Stimulated activated CD8-positive, alpha-beta memory T cell treated with anti-CD3 and anti-CD28 coated beads, Interleukin-15, amount 100 ng/mL, for 24 hours (primary cell): ENCODE results near the gene IL20RB.
"Not testable (repeated sequence)": the region's sequence is repeated elsewhere in the genome, so short reads cannot be mapped to it uniquely, and the experiment has no call there.

Experiments used
- DNase-seq: peaks from one replicate; pipeline ENCODE4 v3.0.0-alpha.2; 2020; ENCODE audit warnings: low read depth

The IL20RB gene

GRCh38 chr3:136946978-136947377 is 10.8 kb upstream of the IL20RB start:
- no peak for DNase-seq

- no peak for DNase-seq
Observed at GRCh38 chr3:136947477-136947876, 10.3 kb upstream of the IL20RB start.

GRCh38 chr3:136949146-136949545 is 8.6 kb upstream of the IL20RB start:
- no peak for DNase-seq

- no peak for DNase-seq
Observed at GRCh38 chr3:136949708-136950107, 8.1 kb upstream of the IL20RB start.

GRCh38 chr3:136950623-136951022 is 7.2 kb upstream of the IL20RB start:
- no peak for DNase-seq

- DNase-seq = no peak
Observed at GRCh38 chr3:136952292-136952691, 5.5 kb upstream of the IL20RB start.

GRCh38 chr3:136954251-136954650 is 3.5 kb upstream of the IL20RB start:
- DNase-seq = no peak

GRCh38 chr3:136954980-136955780 is 2.6 kb upstream of the IL20RB start:
- no peak for DNase-seq

GRCh38 chr3:136955813-136956212 is 2.0 kb upstream of the IL20RB start:
- no peak for DNase-seq

GRCh38 chr3:136956971-136957370 is 812 bp upstream of the IL20RB start:
- no peak for DNase-seq

GRCh38 chr3:136958939-136959338 is 1.2 kb downstream of the IL20RB start:
- DNase-seq = no peak

GRCh38 chr3:136959599-136959998 is 1.8 kb downstream of the IL20RB start:
- no peak for DNase-seq

- no peak for DNase-seq
Observed at GRCh38 chr3:136960838-136961836, 3.4 kb downstream of the IL20RB start.

- no peak for DNase-seq
Observed at GRCh38 chr3:136962927-136963326, 5.1 kb downstream of the IL20RB start.

- not testable (repeated sequence) for DNase-seq
Observed at GRCh38 chr3:136969539-136969938, 11.8 kb downstream of the IL20RB start.

GRCh38 chr3:136973352-136973751 is 15.6 kb downstream of the IL20RB start:
- no peak for DNase-seq

GRCh38 chr3:136974670-136975069 is 16.9 kb downstream of the IL20RB start:
- DNase-seq = no peak

GRCh38 chr3:136979204-136979603 is 21.4 kb downstream of the IL20RB start:
- no peak for DNase-seq

GRCh38 chr3:136979684-136980083 is 21.9 kb downstream of the IL20RB start:
- no peak for DNase-seq

GRCh38 chr3:136982033-136982432 is 24.2 kb downstream of the IL20RB start:
- no peak for DNase-seq

GRCh38 chr3:136982520-136983138 is 24.8 kb downstream of the IL20RB start:
- DNase-seq = no peak

- DNase-seq = no peak
Observed at GRCh38 chr3:136984837-136985236, 27.1 kb downstream of the IL20RB start.
